ENCODE data around the gene ATP6V0C. TPM values are rescaled to one million over a fixed set of nuclear protein-coding genes. Genes with fewer than 3 reads are reported as not detected.

The ATP6V0C gene
- total and polyA plus RNA-seq, 4 donors, result 67.9 to 119 (median 112) TPM

- H3K9me3 ChIP-seq (ENCODE audit: control insufficient read depth, low read length), result no peaks in the 10 kb centered on the region
- WGBS, 2 donors, result 42 to 52% methylated on average over 16 of the region's 16 CpGs
- no peak for DNase-seq
- no peak overlapping the region for H3K4me3 ChIP-seq (ENCODE audit: low read length in 2 of 2)
- no peaks in the 10 kb centered on the region for H3K27me3 ChIP-seq (ENCODE audit: control insufficient read depth in 1 of 2, insufficient read depth in 2 of 2, low read length in 1 of 2)
- intact Hi-C loops (cut with DNase I), result no loop called here
- ATAC-seq (ENCODE audit: low FRiP score), result no peak
- H3K27ac ChIP-seq (ENCODE audit: low read depth in 1 of 2, low read length in 2 of 2), result no peak overlapping the region
- no peaks in the 10 kb centered on the region for H3K4me1 ChIP-seq (ENCODE audit: control insufficient read depth in 1 of 2, insufficient read depth in 2 of 2, low read length in 2 of 2)
- no peaks in the 10 kb centered on the region for H3K36me3 ChIP-seq (ENCODE audit: control insufficient read depth in 1 of 2, insufficient read depth in 2 of 2, low read length in 1 of 2)
Observed at GRCh38 chr16:2469399-2470233, 44.1 kb upstream of the ATP6V0C start.

GRCh38 chr16:2470234-2470601 is 43.5 kb upstream of the ATP6V0C start:
- Histone ChIP-seq H3K27me3 (ENCODE audit: control insufficient read depth in 1 of 2, insufficient read depth in 2 of 2, low read length in 1 of 2) (no peaks in the 10 kb centered on the region), H3K9me3 (ENCODE audit: control insufficient read depth, low read length) (no peaks in the 10 kb centered on the region), H3K4me3 (ENCODE audit: low read length in 2 of 2) (no peak overlapping the region), H3K27ac (ENCODE audit: low read depth in 1 of 2, low read length in 2 of 2) (no peak overlapping the region), H3K36me3 (ENCODE audit: control insufficient read depth in 1 of 2, insufficient read depth in 2 of 2, low read length in 1 of 2) (no peaks in the 10 kb centered on the region), H3K4me1 (ENCODE audit: control insufficient read depth in 1 of 2, insufficient read depth in 2 of 2, low read length in 2 of 2) (no peaks in the 10 kb centered on the region)
- ATAC-seq (ENCODE audit: low FRiP score) (no peak), DNase-seq (no peak)
- 79 to 84% methylated on average over 7 of the region's 7 CpGs for WGBS, 2 donors
- intact Hi-C loops (cut with DNase I), result no loop called here

GRCh38 chr16:2470603-2471015 is 43.1 kb upstream of the ATP6V0C start:
- WGBS, 2 donors, result 22 to 39% methylated on average over 9 of the region's 9 CpGs
- no peaks in the 10 kb centered on the region for H3K27me3 ChIP-seq (ENCODE audit: control insufficient read depth in 1 of 2, insufficient read depth in 2 of 2, low read length in 1 of 2)
- no peak for ATAC-seq (ENCODE audit: low FRiP score)

GRCh38 chr16:2471016-2471652 is 42.6 kb upstream of the ATP6V0C start, which contains the start of gene NTN3:
NTN3 (plus strand) TSS chr16:2471297; CDS start chr16:2471702, 405 bp downstream.
- Histone ChIP-seq H3K4me1 (ENCODE audit: control insufficient read depth in 1 of 2, insufficient read depth in 2 of 2, low read length in 2 of 2) (no peaks in the 10 kb centered on the region), H3K36me3 (ENCODE audit: control insufficient read depth in 1 of 2, insufficient read depth in 2 of 2, low read length in 1 of 2) (no peaks in the 10 kb centered on the region), H3K4me3 (ENCODE audit: low read length in 2 of 2) (no peak within 1 kb of the TSS), H3K27me3 (ENCODE audit: control insufficient read depth in 1 of 2, insufficient read depth in 2 of 2, low read length in 1 of 2) (no peaks in the 10 kb centered on the region), H3K9me3 (ENCODE audit: control insufficient read depth, low read length) (no peaks in the 10 kb centered on the region), H3K27ac (ENCODE audit: low read depth in 1 of 2, low read length in 2 of 2) (no peak within 1 kb of the TSS)
- WGBS, 2 donors, result 0 to 1% methylated on average over 27 to 59 of the region's 59 CpGs
- ATAC-seq (ENCODE audit: low FRiP score) (no peak), DNase-seq (no peak)
- intact Hi-C loops (cut with DNase I), result no loop called here

More at GRCh38 chr16:2470603-2471015, 43.1 kb upstream of the ATP6V0C start:
- no peak for DNase-seq
- H3K9me3 ChIP-seq (ENCODE audit: control insufficient read depth, low read length), result no peaks in the 10 kb centered on the region
- H3K4me3 ChIP-seq (ENCODE audit: low read length in 2 of 2), result no peak overlapping the region
- H3K27ac ChIP-seq (ENCODE audit: low read depth in 1 of 2, low read length in 2 of 2), result no peak overlapping the region
- H3K36me3 ChIP-seq (ENCODE audit: control insufficient read depth in 1 of 2, insufficient read depth in 2 of 2, low read length in 1 of 2), result no peaks in the 10 kb centered on the region
- no peaks in the 10 kb centered on the region for H3K4me1 ChIP-seq (ENCODE audit: control insufficient read depth in 1 of 2, insufficient read depth in 2 of 2, low read length in 2 of 2)
- intact Hi-C loops (cut with DNase I), result no loop called here

- Histone ChIP-seq H3K27ac (ENCODE audit: low read depth in 1 of 2, low read length in 2 of 2) (no peak overlapping the region), H3K4me3 (ENCODE audit: low read length in 2 of 2) (no peak overlapping the region), H3K4me1 (ENCODE audit: control insufficient read depth in 1 of 2, insufficient read depth in 2 of 2, low read length in 2 of 2) (no peaks in the 10 kb centered on the region), H3K36me3 (ENCODE audit: control insufficient read depth in 1 of 2, insufficient read depth in 2 of 2, low read length in 1 of 2) (no peaks in the 10 kb centered on the region), H3K27me3 (ENCODE audit: control insufficient read depth in 1 of 2, insufficient read depth in 2 of 2, low read length in 1 of 2) (no peaks in the 10 kb centered on the region), H3K9me3 (ENCODE audit: control insufficient read depth, low read length) (no peaks in the 10 kb centered on the region)
- no peak for DNase-seq
- no peak for ATAC-seq (ENCODE audit: low FRiP score)
- 42 to 45% methylated on average over 46 to 61 of the region's 61 CpGs for WGBS, 2 donors
- intact Hi-C loops (cut with DNase I), result no loop called here
Observed at GRCh38 chr16:2471653-2472487, 41.9 kb upstream of the ATP6V0C start.

- Histone ChIP-seq H3K27me3 (ENCODE audit: control insufficient read depth in 1 of 2, insufficient read depth in 2 of 2, low read length in 1 of 2) (no peaks in the 10 kb centered on the region), H3K4me1 (ENCODE audit: control insufficient read depth in 1 of 2, insufficient read depth in 2 of 2, low read length in 2 of 2) (no peaks in the 10 kb centered on the region), H3K9me3 (ENCODE audit: control insufficient read depth, low read length) (no peaks in the 10 kb centered on the region), H3K27ac (ENCODE audit: low read depth in 1 of 2, low read length in 2 of 2) (no peak overlapping the region), H3K4me3 (ENCODE audit: low read length in 2 of 2) (no peak overlapping the region), H3K36me3 (ENCODE audit: control insufficient read depth in 1 of 2, insufficient read depth in 2 of 2, low read length in 1 of 2) (no peaks in the 10 kb centered on the region)
- no peak for DNase-seq
- no peak for ATAC-seq (ENCODE audit: low FRiP score)
- 96 to 98% methylated on average over 22 to 27 of the region's 27 CpGs for WGBS, 2 donors
- intact Hi-C loops (cut with DNase I), result no loop called here
Observed at GRCh38 chr16:2472488-2472864, 41.3 kb upstream of the ATP6V0C start.

- H3K27ac ChIP-seq (ENCODE audit: low read depth in 1 of 2, low read length in 2 of 2), result no peak overlapping the region
- H3K4me1 ChIP-seq (ENCODE audit: control insufficient read depth in 1 of 2, insufficient read depth in 2 of 2, low read length in 2 of 2), result no peaks in the 10 kb centered on the region
- DNase-seq (no peak), ATAC-seq (ENCODE audit: low FRiP score) (no peak)
- intact Hi-C loops (cut with DNase I), result no loop called here
- H3K36me3 ChIP-seq (ENCODE audit: control insufficient read depth in 1 of 2, insufficient read depth in 2 of 2, low read length in 1 of 2), result no peaks in the 10 kb centered on the region
- no peaks in the 10 kb centered on the region for H3K27me3 ChIP-seq (ENCODE audit: control insufficient read depth in 1 of 2, insufficient read depth in 2 of 2, low read length in 1 of 2)
- no peak overlapping the region for H3K4me3 ChIP-seq (ENCODE audit: low read length in 2 of 2)
- 90 to 91% methylated on average over 14 of the region's 14 CpGs for WGBS, 2 donors
- H3K9me3 ChIP-seq (ENCODE audit: control insufficient read depth, low read length), result no peaks in the 10 kb centered on the region
Observed at GRCh38 chr16:2472885-2473445, 40.8 kb upstream of the ATP6V0C start.

- DNase-seq (no peak), ATAC-seq (ENCODE audit: low FRiP score) (no peak)
- H3K36me3 ChIP-seq (ENCODE audit: control insufficient read depth in 1 of 2, insufficient read depth in 2 of 2, low read length in 1 of 2), result no peaks in the 10 kb centered on the region
- no peaks in the 10 kb centered on the region for H3K4me1 ChIP-seq (ENCODE audit: control insufficient read depth in 1 of 2, insufficient read depth in 2 of 2, low read length in 2 of 2)
- intact Hi-C loops (cut with DNase I), result no loop called here
- H3K27ac ChIP-seq (ENCODE audit: low read depth in 1 of 2, low read length in 2 of 2), result no peak overlapping the region
- no peaks in the 10 kb centered on the region for H3K27me3 ChIP-seq (ENCODE audit: control insufficient read depth in 1 of 2, insufficient read depth in 2 of 2, low read length in 1 of 2)
- WGBS, 2 donors, result 6 to 8% methylated on average over 43 to 49 of the region's 49 CpGs
- no peaks in the 10 kb centered on the region for H3K9me3 ChIP-seq (ENCODE audit: control insufficient read depth, low read length)
- peak overlapping the region in 1 of 2 donors; percentile 32 for H3K4me3 ChIP-seq (ENCODE audit: low read length in 2 of 2)
Observed at GRCh38 chr16:2473446-2473926, 40.3 kb upstream of the ATP6V0C start.
